HUES48 (cell line): ENCODE data around the gene TUT1.

ENCODE experiments used
- H3K27ac ChIP-seq: one replicate; pipeline ENCODE4 v1.7.0; 2013; ENCODE audit warnings: low read depth, low read length, inconsistent platforms
- H3K27me3 ChIP-seq: 2 replicates; pipeline ENCODE4 v1.6.1; 2013; ENCODE audit warnings: mild to moderate bottlenecking, low read length; ENCODE audit not compliant: control insufficient read depth, insufficient read depth
- H3K36me3 ChIP-seq: 2 replicates; pipeline ENCODE4 v1.6.1; 2013; ENCODE audit warnings: low read length; ENCODE audit not compliant: control insufficient read depth, insufficient read depth
- H3K4me1 ChIP-seq: 2 replicates; pipeline ENCODE4 v1.6.1; 2013; ENCODE audit warnings: mild to moderate bottlenecking, low read length; ENCODE audit not compliant: control insufficient read depth, insufficient read depth
- H3K4me3 ChIP-seq: 2 replicates; pipeline ENCODE4 v1.5.1; 2013; ENCODE audit warnings: mild to moderate bottlenecking, low read depth, low read length
- H3K9ac ChIP-seq: 2 replicates; pipeline ENCODE4 v1.6.1; 2013; ENCODE audit warnings: mild to moderate bottlenecking, low read depth, low read length, moderate library complexity
- H3K9me3 ChIP-seq: 2 replicates; pipeline ENCODE4 v1.6.1; 2013; ENCODE audit warnings: low read length; ENCODE audit not compliant: control insufficient read depth, insufficient read depth

TUT1 gene

GRCh38 chr11:62536301-62536957, 54.9 kb downstream of the TUT1 start:
- H3K27ac ChIP-seq = no peak overlapping the region
- no peak overlapping the region for H3K9ac ChIP-seq
- no peak overlapping the region for H3K4me3 ChIP-seq
- peaks cover 4% of the 10 kb centered on the region for H3K36me3 ChIP-seq
- H3K27me3 ChIP-seq = no peaks in the 10 kb centered on the region
- H3K9me3 ChIP-seq = no peaks in the 10 kb centered on the region
- H3K4me1 ChIP-seq = no peaks in the 10 kb centered on the region

- no peaks in the 10 kb centered on the region for H3K9me3 ChIP-seq
- peaks cover 4% of the 10 kb centered on the region for H3K36me3 ChIP-seq
- H3K27ac ChIP-seq = no peak overlapping the region
- H3K9ac ChIP-seq = no peak overlapping the region
- H3K4me1 ChIP-seq = no peaks in the 10 kb centered on the region
- H3K4me3 ChIP-seq = no peak overlapping the region
- no peaks in the 10 kb centered on the region for H3K27me3 ChIP-seq
Observed at GRCh38 chr11:62535802-62536201, 55.5 kb downstream of the TUT1 start.

DNA sequence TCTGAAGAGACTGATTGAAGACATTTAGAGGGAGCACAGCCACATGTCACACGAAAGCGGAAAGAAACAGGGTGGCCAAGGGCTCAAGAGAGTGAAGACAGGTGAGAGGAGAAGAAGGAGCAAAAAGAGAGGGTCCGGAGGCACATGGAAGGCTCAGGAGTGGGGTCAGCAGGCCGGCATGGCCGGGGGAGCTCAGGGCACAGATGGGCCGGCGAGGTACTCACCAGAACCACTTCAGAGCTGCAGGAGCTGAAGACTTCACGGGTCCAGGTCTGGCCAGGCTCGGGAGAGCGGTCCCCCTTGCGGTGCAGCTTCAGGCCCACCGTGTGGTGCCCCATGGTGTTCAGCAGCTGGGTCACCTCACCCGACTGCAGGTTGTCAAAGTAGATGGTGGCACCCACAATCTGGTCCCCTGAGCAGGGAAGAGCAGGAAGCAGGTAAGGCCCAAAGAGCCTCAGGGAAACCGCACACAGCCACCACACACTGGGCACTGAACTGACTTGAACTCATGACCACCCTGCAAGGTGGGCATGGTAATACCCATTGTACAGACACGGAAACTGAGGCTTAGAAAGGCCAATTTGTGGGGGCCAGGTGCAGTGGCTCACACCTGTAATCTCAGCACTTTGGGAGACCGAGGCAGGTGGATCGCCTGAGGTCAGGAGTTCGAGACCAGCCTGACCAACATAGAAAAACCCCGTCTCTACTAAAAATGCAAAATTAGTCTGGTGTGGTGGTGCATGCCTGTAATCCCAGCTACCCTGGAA, 56.4 kb downstream of the TUT1 start:
- no peaks in the 10 kb centered on the region for H3K27me3 ChIP-seq
- no peaks in the 10 kb centered on the region for H3K4me1 ChIP-seq
- no peaks in the 10 kb centered on the region for H3K9me3 ChIP-seq
- H3K36me3 ChIP-seq = peaks cover 4% of the 10 kb centered on the region
- H3K9ac ChIP-seq = no peak overlapping the region
- H3K4me3 ChIP-seq = no peak overlapping the region
- H3K27ac ChIP-seq = no peak overlapping the region

DNA sequence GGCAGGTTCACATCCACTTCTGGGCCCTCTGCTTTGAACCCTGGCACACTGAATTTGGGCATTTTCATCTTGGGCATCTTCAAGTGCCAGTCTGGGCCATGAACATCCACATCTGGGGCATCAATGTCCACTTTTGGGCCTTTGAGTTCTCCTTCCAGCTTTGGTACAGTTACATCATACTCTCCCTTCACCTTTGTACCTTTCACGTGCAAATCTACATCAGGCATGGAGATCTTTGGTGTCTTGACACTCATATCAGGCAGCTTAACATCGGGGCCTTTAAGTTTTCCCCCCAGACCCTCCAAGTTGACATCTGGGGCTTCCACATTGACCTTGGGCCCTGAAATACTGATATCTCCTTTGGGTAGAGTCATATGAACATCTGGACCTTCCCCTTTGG, 59.2 kb downstream of the TUT1 start:
- Histone ChIP-seq H3K4me3 (no peak overlapping the region), H3K27me3 (no peaks in the 10 kb centered on the region), H3K9me3 (no peaks in the 10 kb centered on the region), H3K27ac (no peak overlapping the region), H3K9ac (no peak overlapping the region), H3K4me1 (no peaks in the 10 kb centered on the region), H3K36me3 (peaks cover 4% of the 10 kb centered on the region)
